HCT116 (cell line): Measurements from ENCODE around the gene TENM4. TPM values are rescaled to one million over a fixed set of nuclear protein-coding genes. Genes with fewer than 3 reads are reported as not detected.

Experiments used
- ATAC-seq: fragments of 200-7000 bp; cut with Tn5 transposase; 2 replicates; pipeline ENCODE4 v1.9.1; 2020; ENCODE audit warnings: mild to moderate bottlenecking, moderate library complexity
- BruUV-seq: library from RNA; stranded (reverse); fragments of 400-500 nt; replicated peaks from 2 replicates; lab custom pipeline; 2021; lab: Mats Ljungman, UMichigan
- CTCF ChIA-PET: fragments of 300-600 bp; sonication (Branson Sonifier 250); formaldehyde crosslinking; loops from one replicate; lab custom pipeline; 2021; ENCODE audit warnings: antibody characterized with exemption; lab: Charles Lee
- POLR2A ChIA-PET: fragments of 300-600, 350-600 bp; sonication (Branson Sonifier 250); formaldehyde crosslinking; loops from one replicate; lab custom pipeline; 2021; ENCODE audit warnings: antibody characterized with exemption; lab: Charles Lee
- RAD21 ChIA-PET, 2 experiments: fragments of 300-600 bp; sonication (Branson Sonifier 250); formaldehyde crosslinking; loops; one replicate each; lab custom pipeline; 2023; ENCODE audit warnings: low total read pairs in 2 of 2; ENCODE audit not compliant: uncharacterized antibody in 2 of 2, unreplicated experiment in 2 of 2, low non-redundant PET in 1 of 2; lab: Charles Lee
- DNase-seq: peaks from one replicate; pipeline ENCODE4 v3.0.0-alpha.2; 2010; ENCODE audit warnings: low read depth, low spot score
- H2AFZ ChIP-seq: fragments of 200-600 bp; shearing (Covaris generic), sonication (generic); 2 replicates; pipeline ENCODE4 v1.6.1; 2017; ENCODE audit warnings: low read depth, mixed run types, mixed read lengths, antibody characterized with exemption, low read length; ENCODE audit not compliant: poor library complexity, severe bottlenecking
- H3K27ac ChIP-seq: 2 replicates; pipeline ENCODE4 v1.5.1; 2012; ENCODE audit warnings: low read depth, low read length
- H3K27me3 ChIP-seq: fragments of 200-600 bp; sonication (generic); 2 replicates; pipeline ENCODE4 v1.6.1; 2016; ENCODE audit warnings: mixed run types, low read length, mixed read lengths; ENCODE audit not compliant: insufficient read depth
- H3K36me3 ChIP-seq, 2 experiments: fragments of 200-500 bp in 1 of 2; fragments of 200-600 bp in 1 of 2; sonication (Bioruptor generic) in 1 of 2; sonication (generic) in 1 of 2; 2 replicates each; pipeline versions ENCODE4 v1.5.1 to v1.6.1; 2014 to 2016; ENCODE audit warnings: low read length in 2 of 2, inconsistent platforms in 1 of 2, mixed read lengths in 1 of 2, mixed run types in 1 of 2; ENCODE audit not compliant: insufficient read depth in 2 of 2, control insufficient read depth in 1 of 2
- H3K4me1 ChIP-seq, 2 experiments: fragments of 200-600 bp in 1 of 2; sonication (generic) in 1 of 2; 2 replicates each; pipeline versions ENCODE4 v1.5.1 to v1.6.1; 2012 to 2017; ENCODE audit warnings: low read length in 2 of 2, inconsistent platforms in 1 of 2, mild to moderate bottlenecking in 1 of 2, mixed read lengths in 1 of 2, mixed run types in 1 of 2, moderate library complexity in 1 of 2; ENCODE audit not compliant: insufficient read depth in 2 of 2, control insufficient read depth in 1 of 2
- H3K4me2 ChIP-seq: fragments of 200-600 bp; sonication (generic); 2 replicates; pipeline ENCODE4 v1.6.1; 2017; ENCODE audit warnings: mixed run types, low read length, mixed read lengths
- H3K4me3 ChIP-seq, 2 experiments: fragments of 200-600 bp in 1 of 2; sonication (generic) in 1 of 2; replicated peaks in 1 of 2; 2 replicates each; pipeline ENCODE4 v1.5.1; 2011 to 2016; ENCODE audit warnings: low read length in 2 of 2, control low read depth in 1 of 2, low read depth in 1 of 2, mild to moderate bottlenecking in 1 of 2, mixed read lengths in 1 of 2, mixed run types in 1 of 2
- H3K79me2 ChIP-seq: fragments of 200-600 bp; sonication (generic); 2 replicates; pipeline ENCODE4 v1.6.1; 2017; ENCODE audit warnings: mild to moderate bottlenecking, mixed run types, low read length, moderate library complexity, mixed read lengths; ENCODE audit not compliant: insufficient read depth
- H3K9ac ChIP-seq: fragments of 200-600 bp; sonication (generic); 2 replicates; pipeline ENCODE4 v1.6.1; 2016; ENCODE audit warnings: low read length, mixed read lengths
- H3K9me2 ChIP-seq: fragments of 200-600 bp; sonication (generic), shearing (Covaris generic); 2 replicates; pipeline ENCODE4 v1.6.1; 2017; ENCODE audit warnings: mixed run types, mild to moderate bottlenecking, moderate library complexity; ENCODE audit not compliant: insufficient read depth
- H3K9me3 ChIP-seq, 2 experiments: fragments of 200-500 bp in 1 of 2; fragments of 200-600 bp in 1 of 2; sonication (Bioruptor generic) in 1 of 2; sonication (generic) in 1 of 2; 2 replicates each; pipeline ENCODE4 v1.6.1; 2014 to 2017; ENCODE audit warnings: low read length in 2 of 2, mixed read lengths in 2 of 2, inconsistent platforms in 1 of 2, low read depth in 1 of 2, mild to moderate bottlenecking in 1 of 2, mixed run types in 1 of 2, moderate library complexity in 1 of 2; ENCODE audit not compliant: control insufficient read depth in 1 of 2, insufficient read depth in 1 of 2
- H4K20me1 ChIP-seq: fragments of 200-600 bp; sonication (generic), shearing (Covaris generic); 2 replicates; pipeline ENCODE4 v1.6.1; 2017; ENCODE audit warnings: mixed run types, mild to moderate bottlenecking, moderate library complexity; ENCODE audit not compliant: insufficient read depth
- JUND ChIP-seq: IDR thresholded peaks from 2 replicates; pipeline ENCODE4 v1.6.1; 2012
- REST ChIP-seq: IDR thresholded peaks from 2 replicates; pipeline ENCODE4 v1.6.1; 2012; ENCODE audit warnings: low read depth
- SIN3A ChIP-seq: IDR thresholded peaks from 2 replicates; pipeline ENCODE4 v1.6.1; 2012; ENCODE audit warnings: low read depth
- intact Hi-C: fragments of 100-400 bp; cut with micrococcal nuclease; formaldehyde crosslinking; loops from 2 replicates; pipeline ENCODE4 v1.10.0; 2022
- total RNA-seq: library from RNA; stranded (reverse); gene quantifications from one replicate; pipeline ENCODE4 v1.2.1, GENCODE V29; 2021; ENCODE audit not compliant: unreplicated experiment

TENM4 gene
- total RNA-seq, 1 experiment from 2014 or later, result 0.05 TPM

- no peak for TF ChIP-seq SIN3A
Measured at GRCh38 chr11:79321263-79321662, 119.6 kb downstream of the TENM4 start (continued).

- H3K4me2 ChIP-seq, result no peak overlapping the region
Measured at GRCh38 chr11:79314906-79315689, 125.7 kb downstream of the TENM4 start.

More at GRCh38 chr11:79314906-79315689, 125.7 kb downstream of the TENM4 start:
- no TSS peak for BruUV-seq
- ChIA-PET CTCF (no interaction called here), RAD21 (no interaction called here), POLR2A (no interaction called here)
- H3K36me3 ChIP-seq, result no peaks in the 10 kb centered on the region
- H4K20me1 ChIP-seq, result no peaks in the 10 kb centered on the region
- no peaks in the 10 kb centered on the region for H3K4me1 ChIP-seq
- H3K27me3 ChIP-seq, result peaks cover 30% of the 10 kb centered on the region
- H2AFZ ChIP-seq, result no peak overlapping the region
- H3K9ac ChIP-seq, result no peak overlapping the region
- ATAC-seq (no peak), DNase-seq (no peak)
- H3K79me2 ChIP-seq, result no peaks in the 10 kb centered on the region
- H3K4me3 ChIP-seq, result no peak overlapping the region
- intact Hi-C loops, result no loop called here
- H3K9me2 ChIP-seq, result no peaks in the 10 kb centered on the region
- H3K9me3 ChIP-seq, result no peaks in the 10 kb centered on the region
- peak; percentile 42 for TF ChIP-seq REST
- no peak for TF ChIP-seq JUND
- TF ChIP-seq, all 23 proteins: peak for 1
- no peak overlapping the region for H3K27ac ChIP-seq
